Central memory CD8-positive, alpha-beta T cell (primary cell): ENCODE data around the gene MMP21.

ENCODE experiments used
- ATAC-seq: fragments of 150-1000 bp; cut with Tn5 transposase; replicated peaks from 2 replicates; pipeline ENCODE4 v1.10.0; 2022; ENCODE audit warnings: mild to moderate bottlenecking, moderate FRiP score, moderate number of reproducible peaks; ENCODE audit not compliant: poor library complexity, severe bottlenecking; ENCODE audit errors: extremely low read depth
- DNase-seq, 2 donors: peaks; one replicate each; pipeline ENCODE4 v3.0.0; 2021; ENCODE audit warnings: low spot score in 2 of 2
- H3K27ac Mint-ChIP-seq: one replicate; pipeline ENCODE4 v1.8.0; 2022; ENCODE audit warnings: low read depth, mild to moderate bottlenecking, moderate library complexity, mixed read lengths
- H3K27me3 Mint-ChIP-seq: one replicate; pipeline ENCODE4 v1.8.0; 2022; ENCODE audit warnings: mixed read lengths
- H3K36me3 Mint-ChIP-seq: one replicate; pipeline ENCODE4 v1.8.0; 2022; ENCODE audit warnings: mild to moderate bottlenecking, moderate library complexity, mixed read lengths; ENCODE audit not compliant: insufficient read depth
- H3K4me1 Mint-ChIP-seq: one replicate; pipeline ENCODE4 v1.8.0; 2022; ENCODE audit warnings: mixed read lengths
- H3K4me3 Mint-ChIP-seq: one replicate; pipeline ENCODE4 v1.8.0; 2022; ENCODE audit warnings: mild to moderate bottlenecking, moderate library complexity, mixed read lengths
- H3K9me3 Mint-ChIP-seq: one replicate; pipeline ENCODE4 v1.8.0; 2022; ENCODE audit warnings: mixed read lengths

The MMP21 gene

DNA sequence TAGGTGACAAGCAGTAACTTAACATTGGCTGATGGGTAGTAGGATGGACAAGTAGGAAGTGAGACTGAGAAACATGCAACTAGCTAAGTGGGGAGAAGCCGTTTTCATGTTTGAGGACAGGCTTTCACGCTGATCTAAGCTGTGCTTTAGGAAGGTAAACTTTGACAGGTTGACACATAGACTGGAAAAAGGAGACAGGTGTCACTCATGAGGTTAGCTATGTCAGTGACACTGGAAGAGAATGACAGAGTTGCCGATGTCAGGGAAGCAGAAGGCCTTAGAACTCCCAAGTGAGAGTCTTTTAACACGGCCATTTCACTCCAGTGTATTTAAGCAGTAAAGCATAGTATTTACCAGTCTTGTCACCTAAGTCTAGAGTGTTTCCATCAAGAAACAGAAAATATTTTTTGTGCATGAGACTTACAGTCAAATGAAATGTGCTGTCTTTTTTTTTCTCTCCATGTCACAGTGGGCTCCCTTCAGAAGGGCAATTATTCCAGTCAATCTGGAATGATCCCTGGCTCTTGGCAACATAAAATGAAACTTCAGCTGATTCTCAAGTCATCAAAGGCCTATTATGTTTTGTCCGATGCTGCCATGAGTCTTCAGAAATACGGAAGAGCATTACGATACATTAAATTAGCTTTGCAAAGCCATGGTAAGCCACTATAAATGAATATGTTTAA, 35.5 kb downstream of the MMP21 start:
- no peaks in the 10 kb centered on the region for H3K9me3 Mint-ChIP-seq
- H3K27me3 Mint-ChIP-seq = no peaks in the 10 kb centered on the region
- peaks cover 85% of the 10 kb centered on the region for H3K36me3 Mint-ChIP-seq
- ATAC-seq = no peak
- DNase-seq = no peak
- H3K27ac Mint-ChIP-seq = no peak overlapping the region
- no peak overlapping the region for H3K4me3 Mint-ChIP-seq
- no peaks in the 10 kb centered on the region for H3K4me1 Mint-ChIP-seq

DNA sequence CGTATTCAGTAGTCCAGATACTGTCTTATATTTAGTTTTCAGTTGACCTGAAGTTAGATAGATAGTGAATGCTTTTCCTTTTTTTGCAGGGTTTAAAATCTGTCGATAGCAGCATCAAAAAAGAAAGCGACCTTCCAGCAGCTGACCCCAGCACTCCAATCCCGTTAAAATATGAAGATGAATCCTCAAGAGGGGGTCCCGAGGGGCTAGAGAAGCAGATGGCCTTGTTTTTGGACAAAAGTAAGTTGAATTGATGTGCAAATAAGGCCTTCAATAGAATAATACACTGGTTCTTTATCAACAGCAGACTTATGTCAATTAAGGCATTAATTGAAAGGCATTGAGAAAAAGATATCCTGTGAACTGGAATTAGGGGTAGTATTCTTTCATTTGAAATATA, 37.4 kb downstream of the MMP21 start:
- ATAC-seq (no peak), DNase-seq (no peak)
- Mint-ChIP-seq H3K36me3 (peaks cover 85% of the 10 kb centered on the region), H3K9me3 (no peaks in the 10 kb centered on the region), H3K4me1 (no peaks in the 10 kb centered on the region), H3K27me3 (no peaks in the 10 kb centered on the region), H3K27ac (no peak overlapping the region), H3K4me3 (no peak overlapping the region)

DNA sequence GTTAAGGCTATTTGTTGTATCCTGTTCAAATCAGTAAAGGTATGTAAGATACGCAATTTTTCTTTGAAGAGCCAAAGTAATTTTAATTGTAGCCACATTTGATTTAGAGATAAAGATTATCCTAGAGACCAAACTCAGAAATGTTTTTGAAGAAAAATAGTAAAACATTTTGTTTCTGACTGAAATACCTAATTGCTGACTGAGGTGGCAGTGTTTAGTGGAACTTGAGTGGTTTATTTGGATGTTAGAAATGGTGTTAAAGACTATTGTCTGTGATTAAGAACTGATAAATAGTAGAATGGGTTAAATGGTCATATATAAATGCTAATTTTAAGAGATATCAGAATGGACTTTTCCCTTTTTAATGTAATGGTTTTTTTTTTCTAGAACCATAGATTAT, 40.8 kb downstream of the MMP21 start:
- Mint-ChIP-seq H3K27ac (no peak overlapping the region), H3K9me3 (no peaks in the 10 kb centered on the region), H3K36me3 (peaks cover 87% of the 10 kb centered on the region), H3K27me3 (no peaks in the 10 kb centered on the region), H3K4me3 (no peak overlapping the region), H3K4me1 (peaks cover 11% of the 10 kb centered on the region)
- DNase-seq (no peak), ATAC-seq (no peak)

- no peak overlapping the region for H3K27ac Mint-ChIP-seq
- H3K4me3 Mint-ChIP-seq = no peak overlapping the region
- no peaks in the 10 kb centered on the region for H3K27me3 Mint-ChIP-seq
- DNase-seq (no peak), ATAC-seq (no peak)
- H3K4me1 Mint-ChIP-seq = peaks cover 11% of the 10 kb centered on the region
- H3K9me3 Mint-ChIP-seq = no peaks in the 10 kb centered on the region
- peaks cover 87% of the 10 kb centered on the region for H3K36me3 Mint-ChIP-seq
Observed at GRCh38 chr10:125734148-125734547, 41.5 kb downstream of the MMP21 start.

GRCh38 chr10:125727436-125727835, 48.2 kb downstream of the MMP21 start:
- DNase-seq = no peak
- ATAC-seq = no peak
- peaks cover 22% of the 10 kb centered on the region for H3K4me1 Mint-ChIP-seq
- no peaks in the 10 kb centered on the region for H3K27me3 Mint-ChIP-seq
- H3K27ac Mint-ChIP-seq = no peak overlapping the region
- H3K9me3 Mint-ChIP-seq = no peaks in the 10 kb centered on the region
- no peak overlapping the region for H3K4me3 Mint-ChIP-seq
- H3K36me3 Mint-ChIP-seq = peaks cover 85% of the 10 kb centered on the region

GRCh38 chr10:125726914-125727313, 48.7 kb downstream of the MMP21 start:
- no peak for ATAC-seq
- peaks cover 85% of the 10 kb centered on the region for H3K36me3 Mint-ChIP-seq

DNA sequence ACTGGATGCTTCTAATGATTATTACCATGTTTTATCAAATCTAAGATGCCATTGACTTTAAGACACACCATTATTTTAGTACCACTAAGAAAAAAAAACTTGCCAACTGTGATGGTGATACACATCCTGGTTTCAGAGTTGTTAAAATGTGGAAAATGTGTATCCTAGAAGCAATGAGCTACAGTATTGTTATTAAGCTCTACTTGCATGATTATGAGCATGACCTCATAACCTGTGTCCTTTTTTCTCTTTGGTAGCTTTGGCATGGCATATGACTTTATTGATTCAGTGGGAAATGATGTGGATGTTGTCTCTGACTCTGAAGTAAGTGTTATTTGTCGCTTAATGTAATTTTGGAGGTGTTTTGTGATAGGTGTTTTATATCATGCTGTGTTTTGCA, 52.8 kb downstream of the MMP21 start:
- H3K4me1 Mint-ChIP-seq = peaks cover 30% of the 10 kb centered on the region
- ATAC-seq (no peak), DNase-seq (no peak)
- H3K27ac Mint-ChIP-seq = no peak overlapping the region
- H3K27me3 Mint-ChIP-seq = no peaks in the 10 kb centered on the region
- peaks cover 71% of the 10 kb centered on the region for H3K36me3 Mint-ChIP-seq
- H3K4me3 Mint-ChIP-seq = no peak overlapping the region
- H3K9me3 Mint-ChIP-seq = no peaks in the 10 kb centered on the region

More at GRCh38 chr10:125726914-125727313, 48.7 kb downstream of the MMP21 start:
- Mint-ChIP-seq H3K27ac (no peak overlapping the region), H3K9me3 (no peaks in the 10 kb centered on the region), H3K4me3 (no peak overlapping the region), H3K4me1 (peaks cover 19% of the 10 kb centered on the region), H3K27me3 (no peaks in the 10 kb centered on the region)
- DNase-seq = no peak

DNA sequence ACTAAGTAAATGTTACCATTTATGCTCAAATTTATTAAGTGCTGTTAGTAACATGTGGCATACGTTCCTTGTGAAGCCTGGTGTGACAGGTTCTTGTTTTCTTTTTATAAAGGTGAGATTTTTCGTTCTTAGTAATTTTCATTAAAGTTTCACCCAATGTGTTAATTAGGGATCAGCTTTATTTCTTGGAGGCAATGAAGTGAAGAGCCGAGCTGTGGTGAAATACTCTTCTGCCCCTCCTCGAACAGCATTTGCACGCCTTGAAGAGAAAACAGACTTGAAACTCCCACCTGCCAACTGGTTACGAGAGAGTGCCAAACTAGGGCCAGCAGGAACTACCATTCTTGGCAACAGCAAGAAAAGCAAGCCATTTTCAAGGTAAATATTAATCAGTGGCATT, 54.6 kb downstream of the MMP21 start:
- Mint-ChIP-seq H3K27ac (no peak overlapping the region), H3K36me3 (peaks cover 57% of the 10 kb centered on the region), H3K4me1 (peaks cover 30% of the 10 kb centered on the region), H3K4me3 (peak overlapping the region; percentile 95), H3K9me3 (no peaks in the 10 kb centered on the region), H3K27me3 (no peaks in the 10 kb centered on the region)
- no peak for DNase-seq
- no peak for ATAC-seq

GRCh38 chr10:125720002-125720382, 55.6 kb downstream of the MMP21 start:
- Mint-ChIP-seq H3K4me3 (peak overlapping the region; percentile 95), H3K27ac (peak overlapping the region; percentile 98), H3K4me1 (peaks cover 26% of the 10 kb centered on the region), H3K27me3 (no peaks in the 10 kb centered on the region), H3K36me3 (peaks cover 48% of the 10 kb centered on the region), H3K9me3 (no peaks in the 10 kb centered on the region)
- no peak for ATAC-seq
- no peak for DNase-seq

DNA sequence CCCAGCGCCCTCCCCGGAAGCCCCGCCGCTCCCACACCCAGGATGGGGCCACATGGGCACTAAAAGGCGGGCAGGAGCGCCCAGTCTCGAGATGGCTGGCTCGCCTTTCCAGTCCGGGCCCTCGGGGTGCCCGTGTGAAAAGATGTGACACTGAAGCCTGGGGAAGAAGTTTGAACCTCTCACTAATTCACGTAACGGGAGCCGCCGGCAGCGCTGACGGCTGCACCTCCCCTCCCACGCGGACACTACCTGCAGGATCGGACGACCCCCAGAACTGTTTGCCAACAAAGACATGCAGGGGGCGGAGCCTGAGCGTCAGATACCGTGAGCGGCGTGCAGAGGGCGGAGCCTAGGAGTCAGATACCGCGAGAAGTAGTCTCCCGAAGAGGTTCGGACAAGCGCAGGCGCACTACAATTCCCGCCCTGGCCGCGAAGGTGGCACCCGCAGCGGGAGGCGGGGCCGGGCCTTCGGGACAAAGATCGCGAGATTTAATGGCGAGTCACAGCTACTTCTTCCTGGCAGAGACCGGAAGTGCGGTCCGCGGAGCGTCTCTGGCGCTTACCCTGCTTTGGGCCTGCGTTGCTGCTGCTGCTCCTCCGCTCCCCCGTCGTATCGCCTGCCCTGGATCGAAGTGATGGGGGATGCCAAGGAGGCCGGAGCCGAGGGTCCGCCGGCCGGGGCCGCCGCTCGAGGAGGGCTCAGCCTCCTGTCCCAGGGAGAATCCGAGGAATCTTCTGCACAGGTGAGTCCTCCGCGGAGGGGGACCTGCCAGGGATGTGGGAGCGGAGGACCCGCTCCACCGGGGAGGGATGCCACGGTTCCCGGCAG, 56.2 kb downstream of the MMP21 start, which contains the start of gene EDRF1:
Gene EDRF1 (plus strand): TSS at position 537 of the 829 bp plus-strand sequence. CDS start 99 bp downstream, at position 636.
- Mint-ChIP-seq H3K27me3 (no peaks in the 10 kb centered on the region), H3K36me3 (peaks cover 42% of the 10 kb centered on the region), H3K27ac (peak within 1 kb of the TSS; percentile 98), H3K4me3 (peak within 1 kb of the TSS; percentile 95), H3K9me3 (no peaks in the 10 kb centered on the region), H3K4me1 (peaks cover 20% of the 10 kb centered on the region)
- ATAC-seq (peak; percentile 89), DNase-seq (peak; percentile 98 to 99)
